ENCODE measurements around the gene HLCS.

HLCS gene

GRCh38 chr21:36804874-36805611 lies 161.4 kb downstream of the HLCS start:
- H3K4me1 ChIP-seq (ENCODE audit: control insufficient read depth in 5 of 5, insufficient read depth in 5 of 5, low read length in 5 of 5) = peaks cover 0 to 4% (median 0%) of the 10 kb centered on the region in 5 donors
- H3K4me3 ChIP-seq (ENCODE audit: low read depth in 1 of 5, low read length in 5 of 5) = no peak overlapping the region
- no peaks in the 10 kb centered on the region for H3K9me3 ChIP-seq (ENCODE audit: control insufficient read depth in 5 of 5, low read length in 5 of 5)
- no peaks in the 10 kb centered on the region for H3K27me3 ChIP-seq (ENCODE audit: control insufficient read depth in 5 of 5, insufficient read depth in 4 of 5, low read length in 5 of 5)
- peaks cover 0 to 2% (median 0%) of the 10 kb centered on the region in 5 donors for H3K36me3 ChIP-seq (ENCODE audit: control insufficient read depth in 5 of 5, insufficient read depth in 5 of 5, low read length in 5 of 5)
- H3K9ac ChIP-seq (ENCODE audit: low read length in 5 of 5) = no peak overlapping the region
- H3K27ac ChIP-seq (ENCODE audit: low read depth, low read length) = no peak overlapping the region

DNA sequence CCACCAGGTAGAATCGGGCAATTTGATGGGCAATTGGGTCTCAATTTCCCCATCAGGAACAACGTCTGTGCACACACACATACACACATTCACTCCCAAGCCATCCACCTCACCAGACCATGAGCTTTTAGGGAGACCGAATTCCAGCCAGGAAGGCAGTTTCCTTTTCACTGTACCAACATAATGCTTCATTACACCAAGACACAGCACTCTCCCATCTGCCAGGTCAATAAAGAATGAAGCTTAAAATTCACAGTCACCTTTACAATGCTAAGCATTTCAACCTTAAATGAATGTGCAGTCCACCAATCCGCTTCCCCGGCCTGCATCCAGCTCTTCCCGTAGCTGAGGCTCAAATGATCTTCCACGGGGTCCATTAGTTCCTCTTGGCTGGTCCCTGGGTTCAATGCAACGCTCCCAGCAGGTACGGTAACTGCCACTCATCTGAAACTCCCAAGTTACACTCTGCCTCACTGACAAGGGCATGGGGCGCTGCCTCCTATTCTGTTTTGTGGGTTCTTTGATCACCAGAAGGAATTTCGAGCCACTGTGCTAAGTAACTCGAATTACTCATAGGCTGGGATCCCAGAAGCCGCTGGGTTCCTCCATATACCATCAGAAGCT lies 162.5 kb downstream of the HLCS start:
- H3K9me3 ChIP-seq (ENCODE audit: control insufficient read depth in 5 of 5, low read length in 5 of 5) = peaks cover 0 to 2% (median 0%) of the 10 kb centered on the region in 5 donors
- H3K36me3 ChIP-seq (ENCODE audit: control insufficient read depth in 5 of 5, insufficient read depth in 5 of 5, low read length in 5 of 5) = peaks cover 0 to 2% (median 0%) of the 10 kb centered on the region in 5 donors
- peaks cover 0 to 4% (median 0%) of the 10 kb centered on the region in 5 donors for H3K4me1 ChIP-seq (ENCODE audit: control insufficient read depth in 5 of 5, insufficient read depth in 5 of 5, low read length in 5 of 5)
- H3K4me3 ChIP-seq (ENCODE audit: low read depth in 1 of 5, low read length in 5 of 5) = no peak overlapping the region
- H3K27me3 ChIP-seq (ENCODE audit: control insufficient read depth in 5 of 5, insufficient read depth in 4 of 5, low read length in 5 of 5) = no peaks in the 10 kb centered on the region
- H3K27ac ChIP-seq (ENCODE audit: low read depth, low read length) = no peak overlapping the region
- H3K9ac ChIP-seq (ENCODE audit: low read length in 5 of 5) = no peak overlapping the region

GRCh38 chr21:36803051-36803645 lies 163.3 kb downstream of the HLCS start:
- Histone ChIP-seq H3K27ac (ENCODE audit: low read depth, low read length) (no peak overlapping the region), H3K4me3 (ENCODE audit: low read depth in 1 of 5, low read length in 5 of 5) (no peak overlapping the region), H3K27me3 (ENCODE audit: control insufficient read depth in 5 of 5, insufficient read depth in 4 of 5, low read length in 5 of 5) (no peaks in the 10 kb centered on the region), H3K4me1 (ENCODE audit: control insufficient read depth in 5 of 5, insufficient read depth in 5 of 5, low read length in 5 of 5) (peaks cover 0 to 4% (median 0%) of the 10 kb centered on the region in 5 donors), H3K36me3 (ENCODE audit: control insufficient read depth in 5 of 5, insufficient read depth in 5 of 5, low read length in 5 of 5) (peaks cover 0 to 2% (median 0%) of the 10 kb centered on the region in 5 donors), H3K9ac (ENCODE audit: low read length in 5 of 5) (no peak overlapping the region), H3K9me3 (ENCODE audit: control insufficient read depth in 5 of 5, low read length in 5 of 5) (peaks cover 0 to 3% (median 0%) of the 10 kb centered on the region in 5 donors)

DNA sequence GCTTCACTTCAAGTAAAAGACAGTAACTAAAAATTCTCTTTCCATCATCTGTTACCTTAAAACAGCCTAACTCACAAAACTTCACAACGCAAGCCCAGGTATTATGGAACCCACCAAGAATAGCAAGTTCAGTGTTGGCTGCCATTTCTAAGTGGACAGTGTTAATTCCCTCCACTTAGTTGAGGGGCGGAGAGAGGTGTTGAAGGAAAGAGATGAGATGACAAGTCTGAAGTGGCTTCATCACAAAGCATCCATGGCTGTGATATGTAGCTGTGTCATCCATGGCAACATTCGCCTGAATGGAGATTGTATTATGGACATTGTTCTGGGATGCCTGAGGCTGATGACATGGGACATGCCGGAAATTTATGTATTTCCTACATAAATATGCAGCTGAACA lies 165.7 kb downstream of the HLCS start:
- Histone ChIP-seq H3K4me3 (ENCODE audit: low read depth in 1 of 5, low read length in 5 of 5) (no peak overlapping the region), H3K9me3 (ENCODE audit: control insufficient read depth in 5 of 5, low read length in 5 of 5) (peaks cover 0 to 15% (median 6%) of the 10 kb centered on the region in 5 donors), H3K36me3 (ENCODE audit: control insufficient read depth in 5 of 5, insufficient read depth in 5 of 5, low read length in 5 of 5) (peaks cover 0 to 2% (median 0%) of the 10 kb centered on the region in 5 donors), H3K4me1 (ENCODE audit: control insufficient read depth in 5 of 5, insufficient read depth in 5 of 5, low read length in 5 of 5) (peaks cover 0 to 4% (median 0%) of the 10 kb centered on the region in 5 donors), H3K9ac (ENCODE audit: low read length in 5 of 5) (no peak overlapping the region), H3K27me3 (ENCODE audit: control insufficient read depth in 5 of 5, insufficient read depth in 4 of 5, low read length in 5 of 5) (no peaks in the 10 kb centered on the region), H3K27ac (ENCODE audit: low read depth, low read length) (no peak overlapping the region)

DNA sequence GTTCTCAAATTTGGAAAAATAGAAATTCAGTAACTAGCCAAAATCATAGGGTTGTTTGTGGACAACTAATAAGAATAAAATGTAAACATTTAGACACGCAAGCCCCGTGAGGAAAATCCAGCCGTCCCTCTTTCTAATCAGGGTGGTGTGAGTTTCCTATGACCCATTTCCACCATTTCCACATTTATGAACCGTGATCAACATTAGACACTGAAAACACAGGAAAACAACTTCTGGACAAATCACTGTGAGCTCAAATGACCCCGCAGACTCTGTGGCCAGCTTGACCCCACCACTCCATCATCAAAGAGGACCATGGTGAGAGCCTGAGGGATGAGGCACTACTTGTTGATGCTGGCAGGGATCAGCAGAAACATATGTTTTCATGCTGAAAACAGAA lies 166.6 kb downstream of the HLCS start:
- Histone ChIP-seq H3K4me1 (ENCODE audit: control insufficient read depth in 5 of 5, insufficient read depth in 5 of 5, low read length in 5 of 5) (peaks cover 0 to 4% (median 0%) of the 10 kb centered on the region in 5 donors), H3K27ac (ENCODE audit: low read depth, low read length) (no peak overlapping the region), H3K36me3 (ENCODE audit: control insufficient read depth in 5 of 5, insufficient read depth in 5 of 5, low read length in 5 of 5) (peaks cover 0 to 2% (median 0%) of the 10 kb centered on the region in 5 donors), H3K27me3 (ENCODE audit: control insufficient read depth in 5 of 5, insufficient read depth in 4 of 5, low read length in 5 of 5) (no peaks in the 10 kb centered on the region), H3K9ac (ENCODE audit: low read length in 5 of 5) (no peak overlapping the region), H3K4me3 (ENCODE audit: low read depth in 1 of 5, low read length in 5 of 5) (no peak overlapping the region), H3K9me3 (ENCODE audit: control insufficient read depth in 5 of 5, low read length in 5 of 5) (peaks cover 0 to 15% (median 6%) of the 10 kb centered on the region in 5 donors)

DNA sequence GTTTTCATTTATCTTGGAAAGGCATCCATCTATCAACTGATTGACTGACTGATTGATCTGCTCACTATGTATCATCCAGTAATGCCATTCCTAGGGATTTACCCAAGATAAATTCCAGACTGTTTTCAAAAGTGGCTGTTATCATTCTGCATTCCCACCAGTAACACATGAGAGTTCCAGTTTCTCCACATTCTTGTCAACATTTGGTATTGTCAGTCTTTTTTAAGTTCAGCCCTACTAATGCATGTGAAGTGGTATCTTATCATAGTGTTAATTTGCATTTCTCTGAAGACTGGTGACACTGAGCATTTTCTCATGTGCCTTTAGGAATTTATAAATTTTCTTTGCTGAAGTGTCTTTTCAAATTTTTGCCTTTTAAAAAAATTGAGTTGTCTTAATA lies 168.0 kb downstream of the HLCS start:
- H3K4me1 ChIP-seq (ENCODE audit: control insufficient read depth in 5 of 5, insufficient read depth in 5 of 5, low read length in 5 of 5) = no peaks in the 10 kb centered on the region
- no peaks in the 10 kb centered on the region for H3K27me3 ChIP-seq (ENCODE audit: control insufficient read depth in 5 of 5, insufficient read depth in 4 of 5, low read length in 5 of 5)
- H3K27ac ChIP-seq (ENCODE audit: low read depth, low read length) = no peak overlapping the region
- no peak overlapping the region for H3K4me3 ChIP-seq (ENCODE audit: low read depth in 1 of 5, low read length in 5 of 5)
- H3K9me3 ChIP-seq (ENCODE audit: control insufficient read depth in 5 of 5, low read length in 5 of 5) = peaks cover 0 to 15% (median 6%) of the 10 kb centered on the region in 5 donors
- no peak overlapping the region for H3K9ac ChIP-seq (ENCODE audit: low read length in 5 of 5)
- H3K36me3 ChIP-seq (ENCODE audit: control insufficient read depth in 5 of 5, insufficient read depth in 5 of 5, low read length in 5 of 5) = no peaks in the 10 kb centered on the region

- Histone ChIP-seq H3K4me1 (ENCODE audit: control insufficient read depth in 5 of 5, insufficient read depth in 5 of 5, low read length in 5 of 5) (no peaks in the 10 kb centered on the region), H3K27me3 (ENCODE audit: control insufficient read depth in 5 of 5, insufficient read depth in 4 of 5, low read length in 5 of 5) (no peaks in the 10 kb centered on the region), H3K4me3 (ENCODE audit: low read depth in 1 of 5, low read length in 5 of 5) (no peak overlapping the region), H3K36me3 (ENCODE audit: control insufficient read depth in 5 of 5, insufficient read depth in 5 of 5, low read length in 5 of 5) (no peaks in the 10 kb centered on the region), H3K27ac (ENCODE audit: low read depth, low read length) (no peak overlapping the region), H3K9me3 (ENCODE audit: control insufficient read depth in 5 of 5, low read length in 5 of 5) (peaks cover 0 to 15% (median 6%) of the 10 kb centered on the region in 5 donors), H3K9ac (ENCODE audit: low read length in 5 of 5) (no peak overlapping the region)
These were observed 170.4 kb downstream of the HLCS start for GRCh38 chr21:36796070-36796469.

DNA sequence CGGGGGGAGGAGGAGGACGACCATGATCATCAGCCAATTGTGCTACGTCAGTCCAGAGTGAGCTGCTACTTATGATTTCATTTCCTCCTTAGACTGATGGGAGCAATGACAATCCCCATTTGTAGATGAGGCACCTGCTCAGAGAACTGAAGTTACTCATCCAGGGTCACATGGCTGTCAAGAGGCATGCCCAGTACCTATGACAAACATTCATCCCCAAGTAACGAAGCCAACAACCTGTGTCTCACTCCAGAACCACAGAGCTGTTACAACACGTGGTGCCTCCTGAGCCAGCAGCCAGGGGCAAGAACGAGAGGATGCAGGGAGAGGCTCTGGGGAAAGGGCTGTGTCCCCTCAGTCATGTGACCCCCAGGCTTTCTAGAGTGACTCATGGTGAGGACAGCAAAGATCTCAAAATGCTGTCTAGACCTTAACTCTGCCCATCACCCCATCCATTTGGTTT lies 173.9 kb downstream of the HLCS start:
- Histone ChIP-seq H3K4me3 (ENCODE audit: low read depth in 1 of 5, low read length in 5 of 5) (no peak overlapping the region), H3K27ac (ENCODE audit: low read depth, low read length) (no peak overlapping the region), H3K9ac (ENCODE audit: low read length in 5 of 5) (no peak overlapping the region), H3K4me1 (ENCODE audit: control insufficient read depth in 5 of 5, insufficient read depth in 5 of 5, low read length in 5 of 5) (no peaks in the 10 kb centered on the region), H3K36me3 (ENCODE audit: control insufficient read depth in 5 of 5, insufficient read depth in 5 of 5, low read length in 5 of 5) (no peaks in the 10 kb centered on the region), H3K9me3 (ENCODE audit: control insufficient read depth in 5 of 5, low read length in 5 of 5) (peaks cover 0 to 7% (median 1%) of the 10 kb centered on the region in 5 donors), H3K27me3 (ENCODE audit: control insufficient read depth in 5 of 5, insufficient read depth in 4 of 5, low read length in 5 of 5) (no peaks in the 10 kb centered on the region)

DNA sequence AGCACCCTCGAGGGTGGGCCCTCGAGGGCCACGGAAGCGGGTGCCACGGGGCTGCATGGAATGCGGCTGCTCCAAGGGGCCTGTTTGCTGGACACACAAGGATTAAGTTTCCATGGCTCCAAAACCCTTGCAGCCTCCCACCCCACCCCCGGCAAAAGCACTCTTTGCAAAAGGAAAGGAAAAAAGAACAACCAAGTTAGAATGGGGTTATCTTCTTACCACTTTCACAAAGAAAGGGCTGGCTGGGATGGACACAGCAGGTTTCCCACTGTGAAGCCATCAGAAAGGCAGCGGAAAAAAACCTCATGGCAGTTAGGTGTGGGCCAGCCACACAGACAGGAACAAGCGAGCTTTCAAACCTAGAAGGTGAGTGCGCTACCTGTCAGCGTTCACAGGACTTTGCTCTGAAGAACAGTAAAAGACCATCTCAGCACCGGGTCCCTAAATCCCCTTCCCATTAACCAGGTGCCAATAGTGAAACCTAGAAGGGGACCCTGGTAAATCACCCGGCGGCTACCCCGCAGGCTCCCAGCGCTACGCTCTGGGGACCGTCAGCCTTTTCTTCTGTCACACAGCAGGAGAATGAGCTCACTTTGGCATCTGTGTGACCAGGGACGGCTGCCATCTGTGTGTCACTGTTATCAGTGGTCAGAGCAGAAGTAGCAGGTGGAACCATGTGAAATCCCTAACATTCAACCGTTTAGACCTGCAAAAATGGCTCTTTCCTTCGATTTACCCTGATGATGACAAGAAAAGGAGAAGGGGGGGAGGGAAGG lies 174.6 kb downstream of the HLCS start:
- H3K36me3 ChIP-seq (ENCODE audit: control insufficient read depth in 5 of 5, insufficient read depth in 5 of 5, low read length in 5 of 5) = no peaks in the 10 kb centered on the region

More for the DNA sequence above, 174.6 kb downstream of the HLCS start:
- Histone ChIP-seq H3K27ac (ENCODE audit: low read depth, low read length) (no peak overlapping the region), H3K27me3 (ENCODE audit: control insufficient read depth in 5 of 5, insufficient read depth in 4 of 5, low read length in 5 of 5) (no peaks in the 10 kb centered on the region), H3K4me3 (ENCODE audit: low read depth in 1 of 5, low read length in 5 of 5) (no peak overlapping the region), H3K9ac (ENCODE audit: low read length in 5 of 5) (no peak overlapping the region), H3K9me3 (ENCODE audit: control insufficient read depth in 5 of 5, low read length in 5 of 5) (peaks cover 0 to 6% (median 0%) of the 10 kb centered on the region in 5 donors), H3K4me1 (ENCODE audit: control insufficient read depth in 5 of 5, insufficient read depth in 5 of 5, low read length in 5 of 5) (no peaks in the 10 kb centered on the region)
